Loucy (cell line): Measurements from ENCODE around the gene SPRED2.

Experiments
- EZH2phosphoT487 ChIP-seq: fragments of 200-600 bp; IDR thresholded peaks from 2 replicates; pipeline ENCODE4 v1.6.1; 2018; ENCODE audit warnings: antibody characterized with exemption, mild to moderate bottlenecking, moderate library complexity, borderline replicate concordance
- TF ChIP-seq, protein P1 (sequence below): fragments of 200-600 bp; sonication (generic); conservative IDR thresholded peaks from 2 replicates; pipeline ENCODE4 v1.5.1; 2014; ENCODE audit warnings: mild to moderate bottlenecking, antibody characterized with exemption, low read length

DNA sequence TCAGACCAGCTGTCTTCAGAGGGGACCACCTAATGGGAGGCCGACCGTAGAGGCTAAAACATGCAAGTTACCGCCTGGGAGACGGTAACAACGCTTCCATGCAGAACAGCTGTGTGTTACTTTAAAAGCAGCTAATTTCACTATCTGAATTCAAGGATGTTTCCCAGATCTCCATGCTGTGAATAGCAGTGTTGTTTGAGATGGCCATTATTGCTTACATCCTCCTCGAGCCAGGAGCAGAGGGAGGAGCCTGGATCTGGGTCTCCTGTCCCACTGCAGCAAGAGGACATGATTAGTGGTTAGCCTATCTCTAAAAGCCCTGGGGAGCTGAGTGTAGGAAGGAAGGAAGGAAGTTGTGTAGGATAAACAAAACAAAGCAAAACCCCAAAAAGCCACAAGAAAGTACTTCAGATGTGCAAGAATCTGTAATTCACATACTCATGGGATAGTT is 153.8 kb downstream of the SPRED2 start:
- TF ChIP-seq, protein P1, sequence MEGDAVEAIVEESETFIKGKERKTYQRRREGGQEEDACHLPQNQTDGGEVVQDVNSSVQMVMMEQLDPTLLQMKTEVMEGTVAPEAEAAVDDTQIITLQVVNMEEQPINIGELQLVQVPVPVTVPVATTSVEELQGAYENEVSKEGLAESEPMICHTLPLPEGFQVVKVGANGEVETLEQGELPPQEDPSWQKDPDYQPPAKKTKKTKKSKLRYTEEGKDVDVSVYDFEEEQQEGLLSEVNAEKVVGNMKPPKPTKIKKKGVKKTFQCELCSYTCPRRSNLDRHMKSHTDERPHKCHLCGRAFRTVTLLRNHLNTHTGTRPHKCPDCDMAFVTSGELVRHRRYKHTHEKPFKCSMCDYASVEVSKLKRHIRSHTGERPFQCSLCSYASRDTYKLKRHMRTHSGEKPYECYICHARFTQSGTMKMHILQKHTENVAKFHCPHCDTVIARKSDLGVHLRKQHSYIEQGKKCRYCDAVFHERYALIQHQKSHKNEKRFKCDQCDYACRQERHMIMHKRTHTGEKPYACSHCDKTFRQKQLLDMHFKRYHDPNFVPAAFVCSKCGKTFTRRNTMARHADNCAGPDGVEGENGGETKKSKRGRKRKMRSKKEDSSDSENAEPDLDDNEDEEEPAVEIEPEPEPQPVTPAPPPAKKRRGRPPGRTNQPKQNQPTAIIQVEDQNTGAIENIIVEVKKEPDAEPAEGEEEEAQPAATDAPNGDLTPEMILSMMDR: no peak
- TF ChIP-seq EZH2phosphoT487: no peak
